SK-N-MC (cell line): ENCODE results near the gene ANKAR.
"Not testable (repeated sequence)": the region's sequence is repeated elsewhere in the genome, so short reads cannot be mapped to it uniquely, and the experiment has no call there.

Experiments used
- DNase-seq: peaks from one replicate; pipeline ENCODE4 v3.0.0-alpha.2; 2011; ENCODE audit warnings: low read depth, low spot score
- H3K27ac ChIP-seq: fragments of 200-600 bp; sonication (generic); 2 replicates; pipeline ENCODE4 v1.5.1; 2016; ENCODE audit warnings: mixed run types
- H3K36me3 ChIP-seq: fragments of 200-600 bp; sonication (generic); 2 replicates; pipeline ENCODE4 v1.6.1; 2017; ENCODE audit warnings: antibody characterized with exemption, low read length, mixed read lengths; ENCODE audit not compliant: insufficient read depth
- H3K4me3 ChIP-seq: fragments of 200-600 bp; sonication (generic); 2 replicates; pipeline ENCODE4 v1.5.1; 2016
- H3K9ac ChIP-seq: fragments of 200-600 bp; sonication (generic); 2 replicates; pipeline ENCODE4 v1.8.0; 2017; ENCODE audit warnings: mixed run types, mixed read lengths; ENCODE audit not compliant: insufficient read length
- H3K9me3 ChIP-seq: fragments of 200-600 bp; sonication (generic); 2 replicates; pipeline ENCODE4 v1.6.1; 2017; ENCODE audit warnings: low read depth, mild to moderate bottlenecking, antibody characterized with exemption, low read length, moderate library complexity, mixed read lengths
- EZH2 ChIP-seq: fragments of 200-600 bp; sonication (generic); IDR thresholded peaks from one replicate; pipeline ENCODE4 v1.6.1; 2017; ENCODE audit warnings: antibody characterized with exemption
- FOXP2 ChIP-seq: optimal IDR thresholded peaks from 2 replicates; pipeline ENCODE3; 2011; ENCODE audit warnings: mild to moderate bottlenecking, moderate library complexity; ENCODE audit not compliant: insufficient read depth; ENCODE audit errors: extremely low read length, control extremely low read depth
- POLR2AphosphoS5 ChIP-seq: IDR thresholded peaks from 2 replicates; pipeline ENCODE4 v1.6.1; 2012; ENCODE audit warnings: mild to moderate bottlenecking, low read depth, low read length, borderline replicate concordance

ANKAR gene

DNA sequence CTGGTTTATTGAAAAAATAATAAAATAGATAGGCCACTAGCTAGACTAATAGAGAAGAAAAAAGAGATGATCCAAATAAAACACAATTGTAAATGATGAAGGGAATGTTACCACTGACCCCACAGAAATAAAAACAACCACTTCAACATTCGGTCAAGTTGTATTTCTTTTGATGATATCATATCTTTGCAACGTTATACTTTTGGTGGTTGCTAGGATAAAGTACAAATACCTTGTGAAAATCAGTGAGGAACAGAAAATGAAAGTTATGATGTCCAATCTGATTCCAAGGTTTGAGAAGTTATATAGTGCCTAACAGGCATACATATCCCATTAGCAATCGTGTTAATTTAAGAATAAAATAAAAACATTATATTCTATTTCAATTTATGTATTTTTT, 19.8 kb upstream of the ANKAR start:
- TF ChIP-seq FOXP2 (no peak), POLR2AphosphoS5 (no peak), EZH2 (no peak)
- no peaks in the 10 kb centered on the region for H3K9me3 ChIP-seq
- no peak for DNase-seq

GRCh38 chr2:189657867-189658266, 16.6 kb upstream of the ANKAR start:
- Histone ChIP-seq H3K4me3 (no peak overlapping the region), H3K9ac (no peak overlapping the region), H3K27ac (no peak overlapping the region), H3K36me3 (no peaks in the 10 kb centered on the region), H3K9me3 (no peaks in the 10 kb centered on the region)
- DNase-seq = no peak
- TF ChIP-seq EZH2 (no peak), FOXP2 (no peak)

More for the DNA sequence above, 19.8 kb upstream of the ANKAR start:
- Histone ChIP-seq H3K27ac (no peak overlapping the region), H3K36me3 (no peaks in the 10 kb centered on the region), H3K9ac (no peak overlapping the region), H3K4me3 (no peak overlapping the region)

GRCh38 chr2:189658306-189659212, 15.9 kb upstream of the ANKAR start:
- TF ChIP-seq POLR2AphosphoS5 = no peak
- no peak for TF ChIP-seq EZH2
- no peak for TF ChIP-seq FOXP2
- H3K36me3 ChIP-seq = peaks cover under 1% of the 10 kb centered on the region; the same call in 1 of the 2 replicates
- DNase-seq = no peak
- no peak overlapping the region for H3K27ac ChIP-seq
- no peak overlapping the region for H3K9ac ChIP-seq
- H3K4me3 ChIP-seq = no peak overlapping the region
- H3K9me3 ChIP-seq = no peaks in the 10 kb centered on the region

- Histone ChIP-seq H3K27ac (no peak overlapping the region), H3K9me3 (no peaks in the 10 kb centered on the region), H3K9ac (no peak overlapping the region), H3K36me3 (peaks cover 10% of the 10 kb centered on the region; the same call in 1 of the 2 replicates), H3K4me3 (no peak overlapping the region)
- TF ChIP-seq EZH2 (no peak), FOXP2 (no peak), POLR2AphosphoS5 (no peak)
- DNase-seq = no peak
Measured at GRCh38 chr2:189659734-189660133, 14.7 kb upstream of the ANKAR start.

DNA sequence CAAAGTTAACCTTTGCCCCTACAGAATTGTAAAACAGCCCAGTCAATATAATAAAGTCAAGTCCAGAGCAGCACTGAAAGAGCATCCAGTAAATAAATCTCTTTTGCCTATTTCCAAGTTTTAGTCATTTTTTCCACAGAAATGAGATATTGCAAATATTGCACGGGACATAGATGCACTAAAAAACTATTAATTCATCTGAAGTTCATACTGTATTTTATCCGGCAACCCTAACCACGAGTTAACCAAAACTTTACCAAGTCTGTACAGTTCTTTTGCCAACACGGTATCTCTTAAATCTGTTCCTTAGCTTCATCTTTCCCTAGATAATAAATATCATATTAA, 13.7 kb upstream of the ANKAR start:
- H3K4me3 ChIP-seq = peak overlapping the region; percentile 60
- peak overlapping the region; percentile 15 for H3K9ac ChIP-seq
- H3K9me3 ChIP-seq = no peaks in the 10 kb centered on the region
- DNase-seq = no peak
- H3K27ac ChIP-seq = no peak overlapping the region
- TF ChIP-seq POLR2AphosphoS5 (no peak), FOXP2 (no peak)
- H3K36me3 ChIP-seq = peaks cover 14% of the 10 kb centered on the region

DNA sequence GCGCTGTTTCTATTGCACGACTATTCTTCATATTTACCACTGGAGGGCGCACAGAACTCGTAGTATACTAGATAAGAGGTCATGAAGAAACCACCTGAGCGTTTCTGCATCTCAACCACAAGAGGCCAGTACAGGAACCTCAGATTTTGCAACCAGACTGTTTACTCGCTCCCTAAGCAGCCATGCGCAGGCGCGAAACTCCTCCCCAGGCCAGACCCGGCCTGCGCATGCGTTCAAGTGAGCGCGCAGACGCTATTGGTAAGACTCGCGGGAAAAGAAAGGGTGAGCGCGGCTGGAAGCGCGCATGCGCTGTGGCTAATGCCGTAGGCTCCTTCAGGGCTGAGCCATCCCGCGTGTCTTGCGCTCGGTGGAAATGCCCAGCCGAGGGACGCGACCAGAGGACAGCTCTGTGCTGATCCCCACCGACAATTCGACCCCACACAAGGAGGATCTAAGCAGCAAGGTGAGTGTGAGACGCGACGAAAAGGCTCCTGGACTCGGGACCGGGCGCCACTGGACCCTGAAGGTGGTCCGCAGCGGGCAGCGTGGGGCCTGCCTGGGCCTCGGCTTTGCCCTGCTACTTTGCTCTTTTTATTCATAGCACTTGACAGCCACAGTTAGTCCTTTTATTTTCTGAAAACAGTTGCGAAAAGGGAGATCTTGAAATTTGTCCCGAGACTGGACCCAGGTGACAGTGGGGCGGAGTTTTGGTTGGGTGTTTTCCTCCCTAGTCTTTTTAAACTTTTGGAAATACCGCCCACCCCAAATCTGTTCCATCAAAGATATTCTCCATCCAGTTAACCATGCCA, 13.1 kb upstream of the ANKAR start, which contains the start of gene ASNSD1:
TSS of gene ASNSD1 (plus strand) at position 312 of the 809 bp plus-strand sequence. CDS start 4,674 bp downstream, outside the sequence.
- Histone ChIP-seq H3K9me3 (no peaks in the 10 kb centered on the region), H3K9ac (peak within 1 kb of the TSS; percentile 97), H3K36me3 (peaks cover 20% of the 10 kb centered on the region), H3K27ac (peak within 1 kb of the TSS; percentile 52; the same call in 1 of the 2 replicates), H3K4me3 (peak within 1 kb of the TSS; percentile 92)
- peak; percentile 99 for DNase-seq
- TF ChIP-seq FOXP2 (peak; percentile 66), EZH2 (no peak), POLR2AphosphoS5 (peak; percentile 98)

DNA sequence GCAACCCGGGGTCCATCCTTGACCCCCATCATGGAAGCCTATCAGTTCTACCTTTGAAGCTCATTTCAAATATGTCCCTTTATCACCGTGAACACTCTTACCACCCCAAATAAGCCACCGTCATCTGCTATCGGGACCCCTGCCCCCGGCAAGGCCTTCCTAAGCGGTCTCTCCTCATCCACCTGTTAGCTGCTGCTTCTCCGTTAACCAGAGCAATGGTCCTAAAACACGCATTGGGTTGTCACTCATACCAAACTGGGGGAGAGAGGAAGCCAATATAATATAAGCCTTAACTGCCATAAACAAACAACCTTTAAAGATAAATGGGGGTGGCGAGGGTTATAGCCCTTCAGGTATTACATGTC, 12.5 kb upstream of the ANKAR start:
- Histone ChIP-seq H3K27ac (no peak overlapping the region), H3K9me3 (no peaks in the 10 kb centered on the region), H3K4me3 (peak overlapping the region; percentile 92), H3K36me3 (peaks cover 25% of the 10 kb centered on the region), H3K9ac (peak overlapping the region; percentile 97)
- DNase-seq = no peak
- TF ChIP-seq POLR2AphosphoS5 = no peak
- no peak for TF ChIP-seq EZH2
- TF ChIP-seq FOXP2 = no peak

GRCh38 chr2:189662669-189663226, 11.7 kb upstream of the ANKAR start:
- Histone ChIP-seq H3K9ac (peak overlapping the region; percentile 97), H3K9me3 (no peaks in the 10 kb centered on the region), H3K4me3 (peak overlapping the region; percentile 92), H3K36me3 (peaks cover 33% of the 10 kb centered on the region), H3K27ac (no peak overlapping the region)
- TF ChIP-seq POLR2AphosphoS5 = no peak
- no peak for TF ChIP-seq FOXP2
- no peak for TF ChIP-seq EZH2
- DNase-seq = no peak

DNA sequence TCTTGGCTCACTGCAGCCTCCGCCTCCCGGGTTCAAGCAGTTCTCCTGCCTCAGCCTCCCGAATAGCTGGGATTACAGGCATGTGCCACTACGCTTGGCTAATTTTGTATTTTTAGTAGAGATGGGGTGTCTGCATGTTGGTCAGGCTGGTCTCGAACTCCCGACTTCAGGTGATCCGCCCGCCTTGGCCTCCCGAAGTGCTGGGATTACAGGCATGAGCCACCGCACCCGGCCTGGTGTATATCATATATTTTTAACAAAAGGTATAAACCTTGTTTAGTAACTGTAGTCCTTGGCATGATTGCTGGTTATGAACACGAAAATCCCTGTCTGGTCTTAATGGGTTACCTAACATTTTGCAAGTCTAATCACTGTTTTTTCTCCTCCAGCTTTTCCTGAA, 11.2 kb upstream of the ANKAR start:
- peak overlapping the region; percentile 44; the same call in 1 of the 2 replicates for H3K4me3 ChIP-seq
- not testable (repeated sequence) for H3K27ac ChIP-seq, DNase-seq, H3K9me3 ChIP-seq
- peak overlapping the region; percentile 62 for H3K9ac ChIP-seq
- H3K36me3 ChIP-seq = peaks cover 39% of the 10 kb centered on the region
